OCI-LY7 (cell line): ENCODE data around the gene DSG2.

Source experiments
- EZH2phosphoT487 ChIP-seq: fragments of 200-600 bp; sonication (generic); IDR thresholded peaks from 2 replicates; pipeline ENCODE4 v1.6.1; 2018; ENCODE audit warnings: low read depth, borderline replicate concordance, mild to moderate bottlenecking, mixed run types, antibody characterized with exemption, low read length, moderate library complexity, mixed read lengths
- TF ChIP-seq, protein P1 (sequence below): fragments of 200-600 bp; sonication (generic); conservative IDR thresholded peaks from 2 replicates; pipeline ENCODE4 v1.5.1; 2014; ENCODE audit warnings: mild to moderate bottlenecking, antibody characterized with exemption, low read length, moderate library complexity, mixed read lengths

DNA sequence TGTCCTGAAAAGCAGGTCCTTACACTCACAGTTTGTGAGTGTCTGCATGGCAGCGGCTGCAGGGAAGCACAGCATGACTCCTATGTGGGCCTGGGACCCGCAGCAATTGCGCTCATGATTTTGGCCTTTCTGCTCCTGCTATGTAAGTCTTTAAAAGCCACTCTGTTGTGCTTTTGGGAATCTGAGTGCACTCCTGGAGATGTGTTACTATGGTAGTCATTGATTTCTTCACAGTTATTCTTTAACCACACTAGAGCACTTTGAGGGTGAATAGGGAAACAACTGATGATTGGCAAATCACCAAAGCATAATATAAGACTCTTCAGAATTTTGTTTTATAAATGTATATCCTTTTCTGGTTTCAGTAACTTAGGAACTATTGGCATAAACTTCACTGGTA is 40.9 kb downstream of the DSG2 start:
- TF ChIP-seq, protein P1, sequence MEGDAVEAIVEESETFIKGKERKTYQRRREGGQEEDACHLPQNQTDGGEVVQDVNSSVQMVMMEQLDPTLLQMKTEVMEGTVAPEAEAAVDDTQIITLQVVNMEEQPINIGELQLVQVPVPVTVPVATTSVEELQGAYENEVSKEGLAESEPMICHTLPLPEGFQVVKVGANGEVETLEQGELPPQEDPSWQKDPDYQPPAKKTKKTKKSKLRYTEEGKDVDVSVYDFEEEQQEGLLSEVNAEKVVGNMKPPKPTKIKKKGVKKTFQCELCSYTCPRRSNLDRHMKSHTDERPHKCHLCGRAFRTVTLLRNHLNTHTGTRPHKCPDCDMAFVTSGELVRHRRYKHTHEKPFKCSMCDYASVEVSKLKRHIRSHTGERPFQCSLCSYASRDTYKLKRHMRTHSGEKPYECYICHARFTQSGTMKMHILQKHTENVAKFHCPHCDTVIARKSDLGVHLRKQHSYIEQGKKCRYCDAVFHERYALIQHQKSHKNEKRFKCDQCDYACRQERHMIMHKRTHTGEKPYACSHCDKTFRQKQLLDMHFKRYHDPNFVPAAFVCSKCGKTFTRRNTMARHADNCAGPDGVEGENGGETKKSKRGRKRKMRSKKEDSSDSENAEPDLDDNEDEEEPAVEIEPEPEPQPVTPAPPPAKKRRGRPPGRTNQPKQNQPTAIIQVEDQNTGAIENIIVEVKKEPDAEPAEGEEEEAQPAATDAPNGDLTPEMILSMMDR = no peak
- TF ChIP-seq EZH2phosphoT487 = no peak
